Brain pericyte (primary cell): ENCODE results near the gene DMRTB1.

Experiments
- DNase-seq: peaks from one replicate; pipeline ENCODE4 v3.0.0-alpha.2; 2012; ENCODE audit warnings: low read depth, low spot score

The DMRTB1 gene

DNA sequence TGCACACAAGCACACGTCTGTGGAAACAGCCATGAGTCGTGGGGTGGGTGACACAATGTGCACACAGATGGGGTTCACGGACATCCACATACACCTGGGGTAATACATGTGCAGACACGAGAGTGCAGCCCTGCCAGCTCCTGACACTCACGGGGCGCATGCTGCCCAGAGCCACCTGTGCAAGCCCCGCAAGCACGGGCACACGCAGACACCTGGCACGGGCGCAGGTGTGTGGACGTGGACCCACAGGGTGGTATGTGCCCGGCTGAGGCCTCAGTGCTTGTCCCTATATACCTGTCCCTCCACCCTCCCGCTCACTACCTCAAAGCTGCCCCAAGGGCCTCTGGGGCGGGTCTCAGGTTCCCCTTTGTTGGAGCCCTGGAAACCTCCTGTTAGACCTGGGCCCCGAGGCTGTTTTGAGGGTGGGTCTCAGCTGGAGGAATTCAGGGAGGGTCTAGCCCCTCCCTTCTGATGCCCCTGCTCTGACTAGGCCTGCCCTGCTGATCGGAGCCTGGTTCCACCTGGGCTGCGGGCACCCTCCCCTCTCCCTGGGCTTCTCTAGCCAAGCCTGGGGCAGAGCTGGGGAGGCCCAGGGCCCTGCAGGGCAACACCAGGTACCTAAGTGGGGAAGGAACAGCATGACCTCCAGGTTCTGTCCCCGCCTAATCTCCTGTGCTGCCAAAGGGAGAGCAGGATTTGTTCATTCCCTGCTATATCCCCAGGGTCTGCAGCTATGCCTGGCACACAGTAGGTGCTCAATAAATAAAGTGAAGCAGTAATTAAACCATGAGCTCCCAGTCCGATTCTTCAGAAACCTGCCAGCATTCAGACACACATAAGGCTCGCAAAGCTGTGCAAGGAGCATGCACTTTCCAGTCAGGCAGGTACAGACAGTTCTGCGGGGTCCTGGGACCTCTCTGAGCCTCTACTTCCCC lies 49.1 kb downstream of the DMRTB1 start:
- DNase-seq, result no peak

DNA sequence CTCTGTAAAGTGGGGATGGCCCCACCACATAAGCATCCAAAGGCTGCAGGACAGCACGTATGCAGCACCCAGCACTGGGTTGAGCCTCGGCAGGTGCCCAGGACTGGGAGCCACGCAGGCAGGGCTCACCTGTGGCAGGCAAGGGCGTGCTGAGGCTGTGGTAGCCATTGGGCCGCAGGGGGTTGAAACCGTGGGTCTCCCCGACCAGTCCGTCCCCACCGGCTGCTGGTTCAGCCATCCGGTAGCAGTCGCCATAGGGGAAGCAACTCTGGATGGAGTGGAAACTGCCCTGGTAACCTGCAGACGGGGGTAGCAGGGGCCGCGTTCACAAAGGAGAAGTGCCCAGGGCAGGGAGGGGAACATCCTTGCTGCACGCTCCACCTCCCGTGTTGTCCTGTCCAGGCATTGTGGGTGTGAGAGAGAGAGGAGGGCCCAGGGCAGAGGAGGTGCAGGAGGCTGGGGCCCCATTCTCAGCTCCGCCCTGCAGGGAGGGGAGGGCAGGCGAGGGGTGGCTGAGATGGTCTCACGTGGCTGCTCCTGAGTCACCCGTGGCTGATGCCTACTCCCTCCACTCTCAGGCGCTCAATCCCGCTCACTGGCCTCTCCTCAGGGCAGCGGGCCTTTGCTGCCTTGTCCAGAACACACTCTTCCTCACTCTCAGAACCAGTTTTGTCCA lies 49.9 kb downstream of the DMRTB1 start:
- no peak for DNase-seq

- DNase-seq, result no peak
These were observed 50.6 kb downstream of the DMRTB1 start for GRCh38 chr1:53509775-53510174.

GRCh38 chr1:53510215-53510614 lies 51.0 kb downstream of the DMRTB1 start:
- no peak for DNase-seq

- no peak for DNase-seq
These were observed 52.2 kb downstream of the DMRTB1 start for GRCh38 chr1:53511323-53511932.

DNA sequence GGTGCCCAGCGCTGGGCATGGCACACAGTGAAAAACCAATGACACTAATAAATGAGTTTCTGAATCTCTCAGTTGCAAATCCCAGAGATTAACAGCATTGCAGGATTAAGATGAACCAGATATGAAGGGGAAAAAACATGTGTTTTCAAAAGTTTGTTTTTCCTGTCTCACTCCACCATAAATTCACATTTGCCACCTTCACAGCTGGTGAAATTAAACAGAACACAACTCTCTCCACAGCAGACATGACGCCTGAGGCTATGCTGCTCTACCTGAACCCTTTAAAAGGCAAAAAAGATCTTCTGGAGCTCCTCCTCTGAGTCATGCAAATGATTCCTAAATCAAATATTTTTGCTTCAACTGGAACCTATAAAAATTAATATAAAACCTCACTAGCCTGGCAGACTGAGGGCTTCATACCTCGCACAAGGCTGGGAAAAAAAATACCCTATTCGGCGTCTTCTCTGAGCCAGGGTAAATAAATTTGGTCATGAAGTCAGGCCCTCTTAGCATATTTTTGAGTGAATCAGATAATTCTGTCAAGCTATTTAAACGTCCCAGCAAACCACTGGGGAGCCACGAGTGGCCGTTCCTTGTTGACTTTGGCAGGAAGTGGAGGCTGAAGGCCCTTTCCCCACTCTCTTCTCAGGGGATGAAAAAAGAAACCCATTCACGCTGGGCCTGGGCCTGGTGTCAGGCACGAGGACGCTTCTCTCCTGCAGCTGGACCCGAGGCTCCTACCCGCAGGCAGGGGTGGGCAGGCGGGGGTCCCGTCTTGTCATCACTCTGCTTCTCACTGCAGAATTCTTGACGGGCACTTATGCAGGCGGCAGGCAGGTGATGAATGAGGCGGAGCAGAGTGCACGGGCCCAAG lies 53.0 kb downstream of the DMRTB1 start:
- peak; percentile 89 for DNase-seq

- no peak for DNase-seq
These were observed 53.9 kb downstream of the DMRTB1 start for GRCh38 chr1:53512807-53513755.

DNA sequence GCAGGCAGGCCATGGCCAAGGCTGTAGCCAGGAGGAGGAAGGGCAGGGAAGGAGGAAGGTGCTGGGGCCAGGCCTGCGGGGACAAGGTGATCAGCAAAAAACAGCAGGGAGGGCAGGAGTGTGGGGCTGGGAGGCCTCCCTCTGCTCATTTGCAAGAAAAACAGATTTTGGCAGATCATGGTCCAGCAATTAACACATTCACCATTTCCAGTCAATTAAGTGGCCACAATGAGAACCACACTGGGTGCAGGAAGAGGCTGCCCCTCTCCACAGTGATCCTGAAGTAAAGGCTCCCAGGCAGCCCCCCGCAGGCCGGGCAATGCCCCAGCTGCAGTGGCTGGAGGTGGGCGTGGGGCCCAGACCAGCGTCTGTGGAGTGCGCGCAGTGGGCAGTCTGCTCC lies 54.6 kb downstream of the DMRTB1 start:
- no peak for DNase-seq

GRCh38 chr1:53514436-53514835 lies 55.2 kb downstream of the DMRTB1 start:
- DNase-seq, result no peak

- no peak for DNase-seq
These were observed 57.0 kb downstream of the DMRTB1 start for GRCh38 chr1:53516181-53516580.
